ENCODE results near the gene DEPDC5. TPM values are rescaled to one million over a fixed set of nuclear protein-coding genes. Genes with fewer than 3 reads are reported as not detected.
A peak's percentile ranks its signal among the peaks of the same experiment; 100 is the strongest.

The DEPDC5 gene
- total and polyA plus RNA-seq, 2 of the 8 experiments (the other 6 are each of a cell fraction or from before 2014, with no cell fraction given) = 18.3 to 26.5 TPM

GRCh38 chr22:31752096-31752847 is 1.5 kb upstream of the DEPDC5 start:
- Histone ChIP-seq H3K9ac (replicated peaks in 1 of 4; ENCODE audit: extremely low read depth in 1 of 4, low read depth in 3 of 4, low read length in 3 of 4) (peak overlapping the region in 3 of 4 experiments; percentile 1 to 60 (median 20); a peak in 4 of 7 replicates), H2AFZ (ENCODE audit: low read length) (no peak overlapping the region), H3K4me2 (ENCODE audit: insufficient read depth in 1 of 2, low read depth in 2 of 2, low read length in 2 of 2) (peak overlapping the region; percentile 85 to 95)
- TF ChIP-seq HDAC6 (IDR thresholded peaks at IDR 0.05; ENCODE audit: low read depth, low read length) (no peak), SAP30 (IDR thresholded peaks at IDR 0.05; ENCODE audit: insufficient read depth, insufficient replicate concordance, low read length) (no peak), CTCF (IDR thresholded peaks at IDR 0.05; ENCODE audit: control extremely low read depth in 1 of 3, insufficient read depth in 1 of 3, low read depth in 1 of 3, low read length in 3 of 3) (no peak), ZNF274 (IDR thresholded peaks at IDR 0.05; ENCODE audit: borderline replicate concordance, extremely low read depth, low read length) (no peak), SP2 (IDR thresholded peaks at IDR 0.05; ENCODE audit: low read length) (no peak), PHF8 (conservative IDR thresholded peaks at IDR 0.05; ENCODE audit: low read depth, low read length) (no peak), CREB1 (IDR thresholded peaks at IDR 0.05) (no peak), RNF2 (IDR thresholded peaks at IDR 0.05; ENCODE audit: borderline replicate concordance, low read depth, low read length, missing control alignments, poor library complexity, severe bottlenecking) (no peak)

More at GRCh38 chr22:31752096-31752847, 1.5 kb upstream of the DEPDC5 start:
- peaks cover 7 to 32% of the 10 kb centered on the region in 2 experiments for H3K79me2 ChIP-seq (ENCODE audit: control insufficient read depth in 1 of 2, insufficient read depth in 2 of 2, low read length in 2 of 2)
- peak overlapping the region; percentile 6 for H3K56ac ChIP-seq (replicated peaks; ENCODE audit: insufficient read length, low read depth, low read length)
- DNase-seq (ENCODE audit: low read depth in 1 of 2, low spot score in 2 of 2) (no peak), FAIRE-seq (no peak)
- H3K79me1 ChIP-seq (ENCODE audit: low read depth, low read length) = peaks cover 5% of the 10 kb centered on the region
- no peak overlapping the region for H2BK20ac ChIP-seq (ENCODE audit: low read length)
- 0 out of 2 replicates have a peak overlapping the region, but pooled peaks have one; percentile 60 for H2BK12ac ChIP-seq (ENCODE audit: low read depth, low read length)
- no peak overlapping the region for H4K91ac ChIP-seq (replicated peaks; ENCODE audit: insufficient read length, low read length)
- ChIA-PET CTCF (ENCODE audit: partially characterized antibody) (interaction anchor here (0.6 to 4.1 kb wide), 3 partner anchors 31 to 665 kb away, joined by 3 to 13 read pairs (median 9); no protein-coding TSS in a partner anchor), POLR2A (ENCODE audit: partially characterized antibody) (interaction anchor here (0.6 to 3.0 kb wide), 14 partner anchors 50 to 406 kb away, joined by 3 to 11 read pairs (median 4); partner anchors contain the start of genes PATZ1 and PISD)
- H3K23ac ChIP-seq (ENCODE audit: insufficient read length) = no peak overlapping the region
- H3K36me3 ChIP-seq (ENCODE audit: control insufficient read depth in 2 of 4, insufficient read depth in 4 of 4, low read length in 3 of 4) = no peaks in the 10 kb centered on the region
- H3K27me3 ChIP-seq (replicated peaks in 1 of 4; ENCODE audit: control insufficient read depth in 3 of 4, extremely low read depth in 1 of 4, insufficient read depth in 3 of 4, low read length in 3 of 4) = no peaks in the 10 kb centered on the region
- no peak overlapping the region for H2BK15ac ChIP-seq (ENCODE audit: low read length)
- H4K20me1 ChIP-seq (replicated peaks in 1 of 2; ENCODE audit: control insufficient read depth in 1 of 2, insufficient read depth in 2 of 2, low read length in 2 of 2) = no peaks in the 10 kb centered on the region
- no peaks in the 10 kb centered on the region for H3K9me3 ChIP-seq (ENCODE audit: insufficient read depth in 2 of 2, low read depth in 1 of 2, low read length in 1 of 2)
- H3K14ac ChIP-seq (ENCODE audit: insufficient read length) = no peak overlapping the region
- H3K23me2 ChIP-seq (ENCODE audit: low read depth, low read length) = peaks cover 14% of the 10 kb centered on the region; the same call in 1 of the 2 replicates
- H2BK120ac ChIP-seq (replicated peaks; ENCODE audit: low read depth, low read length) = peak overlapping the region; percentile 44
- H3K4me1 ChIP-seq (replicated peaks in 1 of 4; ENCODE audit: control insufficient read depth in 3 of 4, insufficient read depth in 4 of 4, low read length in 3 of 4) = peaks cover 5 to 18% (median 12%) of the 10 kb centered on the region in 4 experiments
- H3K4ac ChIP-seq (replicated peaks; ENCODE audit: insufficient read length, low read depth, low read length) = no peak overlapping the region
- H4K8ac ChIP-seq (ENCODE audit: extremely low read depth, insufficient read depth, low read length) = no peak overlapping the region
- no peak overlapping the region for H3K27ac ChIP-seq (ENCODE audit: low read depth, low read length)
- H2AK5ac ChIP-seq (ENCODE audit: low read depth, low read length) = 0 out of 2 replicates have a peak overlapping the region, but pooled peaks have one; percentile 71
- peak overlapping the region in 3 of 4 experiments; percentile 53 to 67 (median 62); a peak in 4 of 8 replicates for H3K4me3 ChIP-seq (ENCODE audit: extremely low read depth in 1 of 4, insufficient read depth in 2 of 4, low read depth in 3 of 4, low read length in 4 of 4)
- peak overlapping the region; percentile 15 for H4K5ac ChIP-seq (ENCODE audit: insufficient read length, low read depth, low read length)
- 0 out of 2 replicates have a peak overlapping the region, but pooled peaks have one; percentile 26 for H2BK5ac ChIP-seq (ENCODE audit: low read depth, low read length)
- no peak overlapping the region for H3K18ac ChIP-seq (ENCODE audit: extremely low read depth, low read length)
- WGBS, 2 experiments (ENCODE audit: extremely low coverage in 1 of 2, insufficient coverage in 1 of 2, insufficient read length in 1 of 2, insufficient replicate concordance in 2 of 2, low coverage in 1 of 2, low lambda C conversion rate in 2 of 2, missing lambda C conversion rate in 1 of 2) = 84% methylated on average over 7 of the region's 7 CpGs; no CpG with 5 or more reads in 1 of the 2 experiments
